ENCODE data around the gene DNAJC9. TPM values are rescaled to one million over a fixed set of nuclear protein-coding genes. Genes with fewer than 3 reads are reported as not detected.

Gene DNAJC9
- total RNA-seq, 1 donor from 2014 or later: 5.3 TPM

DNA sequence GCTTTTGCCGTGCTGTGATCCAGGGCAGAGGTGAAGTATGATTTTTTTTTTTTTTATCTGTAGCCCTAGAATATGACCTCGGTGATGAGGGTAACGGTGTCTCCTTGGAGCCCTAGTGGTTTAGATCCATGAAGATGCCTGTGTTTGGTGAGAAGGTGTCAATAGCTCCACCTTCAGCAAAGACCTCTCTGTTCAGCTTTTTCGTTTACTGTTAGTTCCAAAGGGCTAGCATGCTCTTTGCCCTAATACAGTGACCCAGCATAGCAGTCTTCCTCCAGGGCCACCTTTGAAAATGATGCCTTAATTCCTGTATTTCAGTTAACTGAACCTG, 6.1 kb upstream of the DNAJC9 start:
- no peak for DNase-seq (ENCODE audit: low spot score in 2 of 2)
- intact Hi-C loops (cut with DNase I): loop anchor here (2.0 to 5.0 kb wide), 2 partner anchors 156 to 244 kb away; partner anchors contain the start of genes P4HA1 and PPP3CB
- H3K4me3 ChIP-seq: peak overlapping the region; percentile 74 to 89
- H3K4me1 ChIP-seq: peaks cover 7 to 15% of the 10 kb centered on the region in 2 donors
- TF ChIP-seq, protein P1, sequence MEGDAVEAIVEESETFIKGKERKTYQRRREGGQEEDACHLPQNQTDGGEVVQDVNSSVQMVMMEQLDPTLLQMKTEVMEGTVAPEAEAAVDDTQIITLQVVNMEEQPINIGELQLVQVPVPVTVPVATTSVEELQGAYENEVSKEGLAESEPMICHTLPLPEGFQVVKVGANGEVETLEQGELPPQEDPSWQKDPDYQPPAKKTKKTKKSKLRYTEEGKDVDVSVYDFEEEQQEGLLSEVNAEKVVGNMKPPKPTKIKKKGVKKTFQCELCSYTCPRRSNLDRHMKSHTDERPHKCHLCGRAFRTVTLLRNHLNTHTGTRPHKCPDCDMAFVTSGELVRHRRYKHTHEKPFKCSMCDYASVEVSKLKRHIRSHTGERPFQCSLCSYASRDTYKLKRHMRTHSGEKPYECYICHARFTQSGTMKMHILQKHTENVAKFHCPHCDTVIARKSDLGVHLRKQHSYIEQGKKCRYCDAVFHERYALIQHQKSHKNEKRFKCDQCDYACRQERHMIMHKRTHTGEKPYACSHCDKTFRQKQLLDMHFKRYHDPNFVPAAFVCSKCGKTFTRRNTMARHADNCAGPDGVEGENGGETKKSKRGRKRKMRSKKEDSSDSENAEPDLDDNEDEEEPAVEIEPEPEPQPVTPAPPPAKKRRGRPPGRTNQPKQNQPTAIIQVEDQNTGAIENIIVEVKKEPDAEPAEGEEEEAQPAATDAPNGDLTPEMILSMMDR (IDR thresholded peaks at IDR 0.05): no peak
- no peaks in the 10 kb centered on the region for H3K9me3 ChIP-seq
- peak overlapping the region; percentile 91 to 92 for H3K27ac ChIP-seq
- peaks cover 0 to 11% of the 10 kb centered on the region in 2 donors for H3K36me3 ChIP-seq
- no peaks in the 10 kb centered on the region for H3K27me3 ChIP-seq

DNA sequence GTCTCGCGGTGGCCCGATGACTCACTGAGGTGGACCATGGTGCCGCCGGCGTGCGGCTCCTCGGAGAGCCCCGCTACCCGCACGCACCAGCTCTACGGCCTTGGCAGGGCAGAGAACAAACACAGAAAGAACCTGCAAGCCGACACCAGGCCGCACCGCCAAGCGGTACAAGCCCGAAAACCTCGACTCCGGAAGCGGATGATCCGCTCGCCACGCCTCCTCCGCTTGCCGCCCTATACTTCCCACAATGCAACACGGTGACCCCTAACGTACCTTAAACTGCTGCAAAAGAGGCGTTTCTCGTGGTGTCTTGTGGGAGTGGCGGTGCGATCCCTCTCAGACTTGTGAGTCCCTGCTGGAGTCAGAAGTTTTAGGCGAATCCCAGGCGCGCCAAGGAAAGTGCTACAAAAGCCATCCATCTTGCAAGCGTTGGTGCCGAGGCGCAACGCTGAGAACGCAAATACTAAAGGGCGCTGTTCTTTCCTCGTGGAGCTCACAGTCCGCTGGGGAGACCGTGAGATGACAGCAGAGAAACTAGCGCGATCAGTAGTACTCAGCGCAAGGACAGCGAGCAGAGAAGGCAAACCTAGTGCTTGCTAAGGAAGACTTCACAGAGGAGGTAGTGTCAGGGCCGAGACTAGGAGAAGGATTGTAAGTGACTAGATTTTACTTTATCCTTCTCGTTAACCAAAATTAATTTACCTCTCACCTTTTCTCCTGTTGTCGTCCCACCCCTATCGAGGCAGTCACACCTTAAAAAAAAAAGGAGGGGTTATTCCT, 5.6 kb upstream of the DNAJC9 start, which contains the start of gene MRPS16:
Gene MRPS16 (minus strand): TSS at position 200 of the 780 bp plus-strand sequence. CDS start 162 bp downstream, at position 38.
- peak; percentile 88 to 98 for DNase-seq (ENCODE audit: low spot score in 2 of 2)

DNA sequence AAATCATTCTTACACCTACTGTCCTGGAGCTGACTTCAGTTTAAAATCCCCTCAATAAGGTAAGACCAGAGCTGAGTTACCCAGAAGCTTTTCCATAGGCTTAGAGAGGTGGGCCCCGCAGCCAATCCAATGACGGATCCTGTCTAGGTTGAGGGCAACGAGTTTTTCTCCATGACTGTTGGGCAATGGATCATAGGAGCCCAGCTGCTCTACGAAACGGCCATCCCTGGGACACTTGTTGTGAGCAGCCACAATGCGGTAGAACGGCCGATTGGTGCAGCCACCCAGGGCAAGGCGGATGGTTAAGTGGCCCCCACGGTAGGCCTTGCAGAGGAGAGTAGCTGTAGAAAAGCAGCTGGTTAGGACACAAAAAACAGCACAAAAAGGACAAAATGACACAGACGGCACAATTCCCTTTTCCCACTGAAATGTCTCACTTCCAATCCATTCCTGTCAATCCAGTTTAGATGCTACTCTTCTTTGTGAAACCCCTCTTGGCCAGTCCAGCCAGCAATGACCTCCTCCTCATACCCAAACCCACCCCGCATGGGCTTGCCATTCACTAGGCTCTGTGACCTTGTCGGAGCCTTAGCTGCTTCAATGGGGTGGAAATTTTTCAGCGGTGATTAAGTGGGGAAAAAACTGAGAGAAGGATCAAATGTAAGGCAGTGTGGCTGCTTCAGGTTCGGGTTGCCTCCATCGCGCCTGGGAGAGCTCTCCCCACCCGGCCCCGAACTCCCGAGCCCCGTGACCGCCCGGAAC, 4.8 kb upstream of the DNAJC9 start:
- no peak for DNase-seq (ENCODE audit: low spot score in 2 of 2)
- Histone ChIP-seq H3K27ac (peak overlapping the region; percentile 91 to 92), H3K4me3 (peak overlapping the region; percentile 74 to 89), H3K36me3 (peaks cover 0 to 11% of the 10 kb centered on the region in 2 donors), H3K4me1 (peaks cover 7 to 18% of the 10 kb centered on the region in 2 donors), H3K9me3 (no peaks in the 10 kb centered on the region), H3K27me3 (no peaks in the 10 kb centered on the region)
- TF ChIP-seq, protein P1 (IDR thresholded peaks at IDR 0.05): no peak
- intact Hi-C loops (cut with DNase I): loop anchor here (2.0 to 5.0 kb wide), 2 partner anchors 155 to 245 kb away; partner anchors contain the start of genes P4HA1 and PPP3CB

More for the DNA sequence above, 5.6 kb upstream of the DNAJC9 start, which contains the start of gene MRPS16:
- Histone ChIP-seq H3K36me3 (peaks cover 0 to 11% of the 10 kb centered on the region in 2 donors), H3K27ac (peak within 1 kb of the TSS; percentile 91 to 92), H3K4me3 (peak within 1 kb of the TSS; percentile 74 to 89), H3K4me1 (peaks cover 7 to 17% of the 10 kb centered on the region in 2 donors), H3K27me3 (no peaks in the 10 kb centered on the region), H3K9me3 (no peaks in the 10 kb centered on the region)
- TF ChIP-seq, protein P1 (IDR thresholded peaks at IDR 0.05): no peak
- intact Hi-C loops (cut with DNase I): loop anchor here (2.0 to 5.0 kb wide), 2 partner anchors 156 to 245 kb away; partner anchors contain the start of genes P4HA1 and PPP3CB

DNA sequence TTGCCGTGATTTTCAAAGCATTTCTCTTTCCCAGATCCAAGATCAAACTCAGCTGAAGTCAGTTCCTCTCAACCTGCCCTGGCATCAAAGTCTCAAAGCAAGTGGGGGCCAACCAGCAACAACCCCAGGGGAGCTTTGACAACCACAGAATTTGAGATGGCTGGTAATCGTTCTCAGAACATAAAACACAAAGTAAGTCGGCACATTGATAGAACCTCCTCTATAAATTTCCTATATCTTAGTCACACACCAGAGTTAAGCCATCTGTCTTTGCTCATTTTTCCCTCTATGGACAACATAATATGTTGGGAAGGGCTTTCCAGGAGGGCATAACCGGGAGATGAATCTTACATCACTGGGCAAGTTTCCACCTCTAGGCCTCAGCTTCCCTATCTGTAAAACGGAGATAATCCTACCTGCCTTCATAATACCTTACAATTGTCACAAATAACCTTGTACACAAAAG, 1.2 kb upstream of the DNAJC9 start:
- H3K4me1 ChIP-seq: peaks cover 7 to 27% of the 10 kb centered on the region in 2 donors
- no peaks in the 10 kb centered on the region for H3K27me3 ChIP-seq
- intact Hi-C loops (cut with DNase I): loop anchor here (10.0 kb wide), 1 partner anchor 497 kb away; the partner anchor contains the start of gene SEC24C
- no peaks in the 10 kb centered on the region for H3K9me3 ChIP-seq
- TF ChIP-seq, protein P1 (IDR thresholded peaks at IDR 0.05): no peak
- DNase-seq (ENCODE audit: low spot score in 2 of 2): no peak
- peak overlapping the region; percentile 71 to 83 for H3K27ac ChIP-seq
- H3K36me3 ChIP-seq: peaks cover 0 to 22% of the 10 kb centered on the region in 2 donors
- no peak overlapping the region for H3K4me3 ChIP-seq

DNA sequence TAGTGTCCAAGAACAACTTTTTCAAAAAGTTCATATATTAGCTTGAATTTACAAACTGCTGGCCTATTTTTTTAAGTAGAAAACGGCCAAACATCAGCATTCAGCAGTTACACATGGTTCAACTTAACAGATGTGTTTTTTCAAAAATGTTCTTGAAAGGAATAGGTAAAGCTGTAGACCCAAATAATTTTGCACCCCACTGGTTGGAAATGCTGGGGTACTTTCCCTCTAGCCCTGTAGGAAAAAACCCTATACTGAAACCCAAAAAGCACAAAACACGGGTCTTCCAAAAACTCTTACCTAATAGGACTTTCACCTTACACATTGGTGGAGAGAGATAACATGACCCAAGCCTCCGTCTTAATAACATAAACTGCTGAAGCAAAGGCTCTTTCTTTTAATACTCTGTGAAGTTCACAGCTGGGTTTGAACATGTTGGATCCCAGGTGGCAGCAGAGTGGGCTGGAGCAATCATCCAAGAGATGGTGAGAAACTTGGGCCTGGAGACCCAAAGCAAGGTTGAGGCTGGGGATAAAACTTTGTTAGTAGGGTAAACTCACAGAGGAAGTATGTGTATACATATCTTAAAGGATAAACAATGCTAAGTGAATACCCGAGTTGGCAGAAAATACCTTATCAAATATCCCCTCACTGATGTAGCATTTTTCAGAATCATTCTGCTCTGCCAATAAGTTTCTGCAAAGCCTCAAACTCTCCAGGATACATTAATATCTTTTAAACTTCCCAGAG, 629 bp upstream of the DNAJC9 start:
- peak overlapping the region; percentile 92 to 93 for H3K4me3 ChIP-seq
- DNase-seq (ENCODE audit: low spot score in 2 of 2): no peak
- no peaks in the 10 kb centered on the region for H3K9me3 ChIP-seq
- H3K27me3 ChIP-seq: no peaks in the 10 kb centered on the region
- intact Hi-C loops (cut with DNase I): loop anchor here (2.0 to 10.0 kb wide), 4 partner anchors 79 to 497 kb away; partner anchors contain the start of genes CFAP70, ECD, FAM149B1 and SEC24C
- peak overlapping the region; percentile 71 to 83 for H3K27ac ChIP-seq
- TF ChIP-seq, protein P1 (IDR thresholded peaks at IDR 0.05): no peak
- peaks cover 2 to 28% of the 10 kb centered on the region in 2 donors for H3K36me3 ChIP-seq
- peaks cover 7 to 27% of the 10 kb centered on the region in 2 donors for H3K4me1 ChIP-seq

All from ascending aorta (tissue), 2 donors.